PC-9 (cell line): ENCODE results near the gene TTI1. TPM values are rescaled to one million over a fixed set of nuclear protein-coding genes. Genes with fewer than 3 reads are reported as not detected.

ENCODE experiments used
- BruUV-seq: library from RNA; stranded (reverse); fragments of 400-500 nt; replicated peaks from 2 replicates; lab custom pipeline; 2021; lab: Mats Ljungman, UMichigan
- CTCF ChIA-PET: fragments of 300-600 bp; sonication (Branson Sonifier 250); formaldehyde crosslinking; loops from one replicate; lab custom pipeline; 2022; ENCODE audit warnings: antibody characterized with exemption; lab: Charles Lee
- POLR2A ChIA-PET: fragments of 300-600 bp; sonication (Branson Sonifier 250); formaldehyde crosslinking; loops from one replicate; lab custom pipeline; 2022; ENCODE audit warnings: antibody characterized with exemption; ENCODE audit not compliant: unreplicated experiment; lab: Charles Lee
- DNase-seq, 2 experiments: peaks; one replicate each; pipeline versions ENCODE4 v3.0.0 to v3.0.0-alpha.2; 2015 to 2022; ENCODE audit warnings: mixed read lengths in 1 of 2
- H2AFZ ChIP-seq: fragments of 200-600 bp; sonication (generic); 2 replicates; pipeline ENCODE4 v1.8.1; 2017; ENCODE audit warnings: antibody characterized with exemption
- H3F3A ChIP-seq: fragments of 200-600 bp; sonication (generic); 2 replicates; pipeline ENCODE4 v1.8.1; 2017; ENCODE audit warnings: antibody characterized with exemption, mild to moderate bottlenecking, low read depth; ENCODE audit not compliant: insufficient read depth
- H3K27ac ChIP-seq: fragments of 200-600 bp; sonication (generic); 2 replicates; pipeline ENCODE4 v1.6.1; 2016; ENCODE audit warnings: mixed run types
- H3K27me3 ChIP-seq: fragments of 200-600 bp; sonication (generic); 2 replicates; pipeline ENCODE4 v1.6.1; 2016; ENCODE audit warnings: low read depth, mixed run types; ENCODE audit not compliant: insufficient read depth
- H3K36me3 ChIP-seq: fragments of 200-600 bp; sonication (generic); 2 replicates; pipeline ENCODE4 v1.6.1; 2016; ENCODE audit warnings: low read depth, mixed run types
- H3K4me1 ChIP-seq: fragments of 200-600 bp; sonication (generic); replicated peaks from 2 replicates; pipeline ENCODE4 v1.6.1; 2016; ENCODE audit warnings: mixed run types; ENCODE audit not compliant: insufficient read depth
- H3K4me2 ChIP-seq: fragments of 200-600 bp; sonication (generic); 2 replicates; pipeline ENCODE4 v1.6.1; 2017; ENCODE audit warnings: mixed run types
- H3K4me3 ChIP-seq: fragments of 200-600 bp; sonication (generic); 2 replicates; pipeline ENCODE4 v1.6.1; 2016; ENCODE audit warnings: mixed run types
- H3K79me2 ChIP-seq: fragments of 200-600 bp; sonication (generic); 2 replicates; pipeline ENCODE4 v1.6.1; 2017; ENCODE audit warnings: low read depth, mixed run types
- H3K9me2 ChIP-seq: fragments of 200-600 bp; sonication (generic); 2 replicates; pipeline ENCODE4 v1.8.1; 2017; ENCODE audit warnings: mild to moderate bottlenecking; ENCODE audit not compliant: insufficient read depth
- H3K9me3 ChIP-seq: fragments of 200-600 bp; sonication (generic); 2 replicates; pipeline ENCODE4 v1.8.1; 2016; ENCODE audit warnings: low read depth; ENCODE audit not compliant: insufficient read depth
- H4K20me1 ChIP-seq: fragments of 200-600 bp; sonication (generic); 2 replicates; pipeline ENCODE4 v1.8.1; 2017; ENCODE audit not compliant: insufficient read depth
- EZH2 ChIP-seq: fragments of 200-600 bp; sonication (generic); IDR thresholded peaks from 2 replicates; pipeline ENCODE4 v1.8.0; 2017; ENCODE audit warnings: antibody characterized with exemption, low read depth
- intact Hi-C: fragments of 100-400 bp; cut with micrococcal nuclease; formaldehyde crosslinking; loops from one replicate; pipeline ENCODE4 v1.10.0; 2022; ENCODE audit not compliant: unreplicated experiment
- total RNA-seq: library from RNA; stranded (reverse); gene quantifications from 2 replicates; pipeline ENCODE4 v1.2.3, GENCODE V29; 2021
- TF ChIP-seq, protein P1 (sequence below): fragments of 200-600 bp; sonication (generic); conservative IDR thresholded peaks from 2 replicates; pipeline ENCODE4 v1.6.1; 2017; ENCODE audit warnings: mixed run types, antibody characterized with exemption, mild to moderate bottlenecking, moderate library complexity

TTI1 gene
- total RNA-seq, 1 experiment from 2014 or later, result 34.2 TPM

DNA sequence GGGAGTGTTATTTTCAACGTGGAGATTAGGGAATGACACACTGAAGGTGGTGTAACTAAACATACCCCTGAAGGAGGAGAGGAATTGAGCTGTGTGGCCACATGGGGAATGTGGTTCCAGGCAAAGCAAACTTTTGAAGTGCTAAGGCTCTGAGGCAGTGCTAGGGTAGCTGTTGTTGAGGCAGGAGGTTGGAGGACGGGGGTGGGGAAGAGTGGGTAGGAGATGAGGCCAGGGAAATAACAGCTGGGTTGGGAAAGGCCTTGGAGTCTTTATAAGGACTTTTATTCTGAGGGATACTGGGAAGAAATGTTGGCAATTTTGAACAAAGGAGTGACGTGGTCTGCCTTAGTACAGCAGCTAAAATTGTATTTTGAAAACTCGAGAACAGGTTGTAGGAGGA is 13.3 kb upstream of the TTI1 start:
- Histone ChIP-seq H3K27me3 (no peaks in the 10 kb centered on the region), H2AFZ (no peak overlapping the region), H3K27ac (no peak overlapping the region), H3K79me2 (peaks cover 81% of the 10 kb centered on the region), H3K4me3 (no peak overlapping the region), H3K9me2 (no peaks in the 10 kb centered on the region), H3K9me3 (no peaks in the 10 kb centered on the region), H4K20me1 (peaks cover 28% of the 10 kb centered on the region; the same call in 1 of the 2 replicates), H3F3A (peaks cover 14% of the 10 kb centered on the region; the same call in 1 of the 2 replicates), H3K36me3 (peaks cover 51% of the 10 kb centered on the region), H3K4me1 (peaks cover 6% of the 10 kb centered on the region; the same call in 1 of the 2 replicates), H3K4me2 (no peak overlapping the region)
- TF ChIP-seq EZH2, result no peak
- TF ChIP-seq, protein P1, sequence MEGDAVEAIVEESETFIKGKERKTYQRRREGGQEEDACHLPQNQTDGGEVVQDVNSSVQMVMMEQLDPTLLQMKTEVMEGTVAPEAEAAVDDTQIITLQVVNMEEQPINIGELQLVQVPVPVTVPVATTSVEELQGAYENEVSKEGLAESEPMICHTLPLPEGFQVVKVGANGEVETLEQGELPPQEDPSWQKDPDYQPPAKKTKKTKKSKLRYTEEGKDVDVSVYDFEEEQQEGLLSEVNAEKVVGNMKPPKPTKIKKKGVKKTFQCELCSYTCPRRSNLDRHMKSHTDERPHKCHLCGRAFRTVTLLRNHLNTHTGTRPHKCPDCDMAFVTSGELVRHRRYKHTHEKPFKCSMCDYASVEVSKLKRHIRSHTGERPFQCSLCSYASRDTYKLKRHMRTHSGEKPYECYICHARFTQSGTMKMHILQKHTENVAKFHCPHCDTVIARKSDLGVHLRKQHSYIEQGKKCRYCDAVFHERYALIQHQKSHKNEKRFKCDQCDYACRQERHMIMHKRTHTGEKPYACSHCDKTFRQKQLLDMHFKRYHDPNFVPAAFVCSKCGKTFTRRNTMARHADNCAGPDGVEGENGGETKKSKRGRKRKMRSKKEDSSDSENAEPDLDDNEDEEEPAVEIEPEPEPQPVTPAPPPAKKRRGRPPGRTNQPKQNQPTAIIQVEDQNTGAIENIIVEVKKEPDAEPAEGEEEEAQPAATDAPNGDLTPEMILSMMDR, result no peak
- intact Hi-C loops, result no loop called here
- ChIA-PET CTCF (interaction anchor here (0.5 kb wide), 1 partner anchor 81 kb away, joined by 5 read pairs; no protein-coding TSS in a partner anchor), POLR2A (no interaction called here)
- DNase-seq, result no peak
- BruUV-seq, result no TSS peak

DNA sequence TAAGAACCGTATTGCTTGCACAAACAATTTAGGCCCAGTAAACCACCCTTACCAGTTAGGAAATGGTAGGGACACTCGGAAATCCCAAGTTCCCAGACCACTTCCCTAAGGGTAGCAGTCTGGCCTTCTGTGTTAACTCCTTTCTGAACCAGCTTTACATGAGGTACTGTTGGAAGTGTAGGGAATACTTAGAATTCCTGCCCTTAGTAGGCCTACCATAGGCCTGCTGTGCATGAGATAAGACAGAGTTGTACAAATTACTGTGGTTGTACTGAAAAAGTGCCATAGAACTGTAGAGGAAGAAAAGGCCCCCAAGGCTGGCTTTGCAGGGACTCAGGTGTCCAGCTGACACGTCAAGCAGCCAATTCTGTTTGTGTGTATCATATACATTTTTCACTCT is 11.4 kb upstream of the TTI1 start:
- Histone ChIP-seq H3K27me3 (no peaks in the 10 kb centered on the region), H2AFZ (no peak overlapping the region), H4K20me1 (peaks cover 29% of the 10 kb centered on the region; the same call in 1 of the 2 replicates), H3K79me2 (peaks cover 80% of the 10 kb centered on the region), H3K4me1 (peaks cover 3% of the 10 kb centered on the region; the same call in 1 of the 2 replicates), H3K9me2 (no peaks in the 10 kb centered on the region), H3K4me3 (no peak overlapping the region), H3K27ac (no peak overlapping the region), H3K4me2 (no peak overlapping the region), H3F3A (peaks cover 12% of the 10 kb centered on the region; the same call in 1 of the 2 replicates), H3K36me3 (peaks cover 48% of the 10 kb centered on the region), H3K9me3 (no peaks in the 10 kb centered on the region)
- DNase-seq, result no peak
- no TSS peak for BruUV-seq
- POLR2A ChIA-PET, result interaction anchor here (0.7 kb wide), 1 partner anchor 673 kb away, joined by 24 read pairs; no protein-coding TSS in a partner anchor
- intact Hi-C loops, result no loop called here
- no peak for TF ChIP-seq EZH2
- TF ChIP-seq, protein P1, result no peak
- CTCF ChIA-PET, result no interaction called here

DNA sequence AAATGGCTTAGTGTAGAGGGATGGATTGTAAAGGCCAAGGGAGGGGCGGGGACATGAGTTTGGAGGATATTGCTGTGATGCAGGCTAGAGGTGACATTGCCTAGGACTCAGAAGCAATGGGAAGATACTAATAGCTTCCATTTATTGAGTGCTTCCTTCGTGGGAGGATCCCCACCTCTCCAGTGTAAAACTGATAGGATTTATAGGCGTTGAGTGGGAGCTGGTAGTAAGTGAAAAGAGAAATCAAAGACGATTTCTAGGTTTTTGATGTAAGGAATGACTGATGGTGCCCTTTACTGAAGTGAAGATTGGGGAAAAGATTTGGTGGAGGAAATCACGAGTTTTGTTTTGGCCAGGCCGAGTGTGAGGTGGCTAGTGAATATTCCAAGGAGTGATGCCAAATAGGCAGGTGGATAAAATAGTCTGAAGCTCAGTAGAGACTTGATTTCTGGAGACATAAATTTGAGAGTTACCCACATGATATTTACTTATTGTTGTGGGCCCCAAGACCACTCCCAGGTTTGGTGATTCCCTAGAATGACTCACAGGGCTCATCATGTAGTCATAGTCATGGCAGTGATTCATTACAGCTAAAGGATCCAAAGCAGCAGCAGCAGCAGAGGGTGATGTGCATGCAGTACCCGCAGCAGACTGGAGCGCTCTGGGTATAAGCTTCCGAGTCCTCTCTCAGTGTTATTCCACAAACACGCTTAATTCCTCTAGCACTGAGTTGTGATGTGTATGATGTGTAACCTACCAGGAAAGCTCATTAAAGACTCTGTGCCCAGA is 10.4 kb upstream of the TTI1 start:
- peaks cover 83% of the 10 kb centered on the region for H3K79me2 ChIP-seq
- no peaks in the 10 kb centered on the region for H3K9me2 ChIP-seq
- TF ChIP-seq, protein P1, result no peak
- no peak for TF ChIP-seq EZH2
- no TSS peak for BruUV-seq
- H3K4me2 ChIP-seq, result no peak overlapping the region
- ChIA-PET CTCF (interaction anchor here (0.6 to 0.7 kb wide), 4 partner anchors 51 to 529 kb away, joined by 3 to 6 read pairs (median 4); no protein-coding TSS in a partner anchor), POLR2A (interaction anchor here (0.6 kb wide), 1 partner anchor 11 kb away, joined by 6 read pairs; no protein-coding TSS in a partner anchor)
- no peaks in the 10 kb centered on the region for H3K9me3 ChIP-seq
- no peak overlapping the region for H3K27ac ChIP-seq
- no peak overlapping the region for H2AFZ ChIP-seq
- H4K20me1 ChIP-seq, result peaks cover 25% of the 10 kb centered on the region; the same call in 1 of the 2 replicates
- H3K4me3 ChIP-seq, result no peak overlapping the region
- no peak for DNase-seq
- H3F3A ChIP-seq, result peaks cover 11% of the 10 kb centered on the region; the same call in 1 of the 2 replicates
- no peaks in the 10 kb centered on the region for H3K27me3 ChIP-seq
- H3K4me1 ChIP-seq, result no peaks in the 10 kb centered on the region
- peaks cover 50% of the 10 kb centered on the region for H3K36me3 ChIP-seq
- intact Hi-C loops, result no loop called here
